GM18873 (cell line): ENCODE data around the gene MACROD2.

Source experiments
- ATAC-seq: cut with Tn5 transposase; IDR thresholded peaks from one replicate; pipeline ENCODE4 v1.9.1; 2021; ENCODE audit warnings: mild to moderate bottlenecking, moderate library complexity, moderate number of reproducible peaks; ENCODE audit not compliant: unreplicated experiment, low FRiP score

Gene MACROD2

DNA sequence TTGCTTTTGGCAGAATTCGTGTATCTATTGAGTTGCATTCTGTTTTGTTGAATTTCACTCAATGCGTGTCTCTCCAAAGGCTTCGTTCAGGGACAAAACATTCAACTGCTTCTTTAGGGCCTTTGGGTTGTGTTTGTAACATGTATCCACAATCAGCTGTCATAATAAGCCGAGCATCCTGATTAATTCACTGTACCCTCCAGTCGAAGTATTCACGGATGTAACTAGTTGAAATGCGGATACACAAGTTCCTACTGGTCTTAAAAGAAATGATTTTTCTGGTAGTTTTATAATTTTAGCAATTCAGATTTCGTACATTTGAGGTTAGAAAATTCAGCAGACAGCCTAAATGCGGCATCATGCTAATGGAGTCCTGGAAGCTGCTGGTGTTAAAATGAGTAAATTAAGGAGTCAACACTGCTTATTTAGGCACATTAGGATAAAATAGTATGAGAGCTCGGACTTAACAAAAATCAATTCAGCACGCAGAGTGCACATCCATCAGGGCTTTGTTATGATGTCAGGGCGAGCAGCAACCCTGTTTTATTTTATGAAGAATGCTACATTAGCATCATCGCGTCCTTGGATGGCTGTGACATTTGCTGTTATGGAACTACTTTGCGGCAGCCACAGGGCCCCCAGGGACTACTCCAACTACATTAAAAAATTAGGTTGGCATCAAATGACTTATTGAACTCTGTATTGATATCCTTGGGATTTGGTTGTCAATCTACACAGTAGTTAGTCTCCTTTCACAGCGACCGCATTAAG lies 831.4 kb downstream of the MACROD2 start:
- ATAC-seq, result no peak

DNA sequence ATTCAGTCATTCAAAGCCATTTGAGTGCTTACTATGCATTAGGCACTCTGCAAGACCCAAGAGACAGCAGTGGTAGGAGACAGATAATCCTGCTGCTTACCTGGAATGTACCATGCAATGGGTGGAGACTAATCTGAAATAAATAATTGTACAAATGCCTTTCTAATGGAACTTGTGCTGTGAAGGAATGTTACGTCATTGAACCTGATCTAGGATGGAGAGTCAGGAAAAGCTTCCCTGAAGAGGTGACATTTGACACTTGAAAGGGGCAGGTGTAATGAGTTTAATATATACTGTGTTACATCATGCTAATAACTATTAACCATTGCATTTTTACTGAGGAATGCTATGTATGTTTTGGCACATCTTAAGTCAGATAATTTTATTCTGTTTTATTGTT lies 833.1 kb downstream of the MACROD2 start:
- no peak for ATAC-seq

DNA sequence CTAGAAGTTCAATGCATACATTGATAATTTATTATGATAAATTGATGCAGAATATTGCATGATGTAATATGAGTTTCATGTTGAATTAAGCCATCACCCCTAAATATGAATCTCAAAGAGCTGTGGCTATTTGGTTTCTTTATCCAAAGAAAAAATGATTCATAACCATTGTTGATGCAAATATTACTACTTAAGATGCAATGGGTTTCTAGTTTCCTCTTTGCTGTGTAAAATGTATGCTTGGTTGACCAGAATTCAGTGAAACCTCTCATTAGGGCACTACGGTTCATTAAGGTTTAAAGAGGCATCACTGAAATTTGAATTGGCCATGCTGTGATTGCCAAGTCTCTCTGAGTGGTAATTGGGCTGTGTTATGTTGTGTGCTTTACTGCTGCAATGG lies 834.6 kb downstream of the MACROD2 start:
- peak; percentile 38 for ATAC-seq

DNA sequence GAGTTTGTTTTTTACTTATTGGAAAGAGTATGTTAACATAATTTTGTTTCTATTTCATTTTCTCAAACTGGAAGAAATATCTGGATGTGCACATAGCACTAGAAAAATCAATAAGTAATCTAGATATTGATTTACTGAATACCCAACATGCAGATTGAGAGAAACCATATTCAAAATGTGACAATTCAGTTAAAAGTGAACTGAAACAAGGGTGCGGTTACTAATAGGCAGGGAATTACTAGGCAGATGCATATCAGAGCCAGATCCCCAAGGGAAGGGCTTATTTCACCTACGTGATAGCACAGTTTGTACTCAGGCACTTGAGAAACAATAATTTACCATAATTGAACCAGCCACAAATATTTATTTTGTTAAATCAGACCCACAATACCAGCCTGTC lies 835.1 kb downstream of the MACROD2 start:
- ATAC-seq, result peak; percentile 61

DNA sequence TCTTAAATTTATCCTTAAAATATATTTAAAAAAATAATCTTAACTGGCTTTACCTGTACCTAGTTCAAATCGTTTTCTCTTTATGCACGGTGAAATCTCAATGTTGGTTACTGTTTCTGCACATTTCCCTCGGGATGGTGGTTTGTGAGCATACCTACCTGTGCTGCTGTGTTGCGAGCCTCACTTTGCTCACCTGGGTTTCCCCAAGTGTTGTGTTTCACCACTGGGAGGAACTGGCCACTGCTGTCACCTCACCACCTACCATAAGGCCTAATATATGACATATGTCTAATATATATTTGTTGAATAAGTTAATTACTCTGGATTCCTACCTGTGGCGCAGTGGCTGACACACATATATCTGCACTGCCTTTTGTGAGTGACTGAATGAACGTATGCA lies 835.6 kb downstream of the MACROD2 start:
- no peak for ATAC-seq

DNA sequence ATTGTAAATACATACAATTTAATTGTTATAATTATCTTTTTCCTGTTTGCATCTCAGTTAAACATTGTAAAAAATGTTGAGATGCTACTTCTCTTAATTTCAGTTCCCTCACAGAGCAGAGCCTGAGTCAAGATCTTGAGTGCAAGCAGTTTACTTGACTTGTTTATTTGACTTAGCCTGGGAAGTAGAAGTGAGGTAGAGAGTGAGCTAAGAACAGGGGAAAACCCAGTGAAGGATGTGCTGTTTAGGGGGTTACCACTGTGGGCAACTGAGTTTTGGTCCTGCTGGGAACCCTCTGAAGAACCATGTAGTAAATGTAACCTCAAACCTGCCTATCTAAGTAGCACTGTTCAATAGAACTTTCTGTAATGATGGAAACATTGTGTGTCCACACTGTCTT lies 837.3 kb downstream of the MACROD2 start:
- peak; percentile 83 for ATAC-seq

DNA sequence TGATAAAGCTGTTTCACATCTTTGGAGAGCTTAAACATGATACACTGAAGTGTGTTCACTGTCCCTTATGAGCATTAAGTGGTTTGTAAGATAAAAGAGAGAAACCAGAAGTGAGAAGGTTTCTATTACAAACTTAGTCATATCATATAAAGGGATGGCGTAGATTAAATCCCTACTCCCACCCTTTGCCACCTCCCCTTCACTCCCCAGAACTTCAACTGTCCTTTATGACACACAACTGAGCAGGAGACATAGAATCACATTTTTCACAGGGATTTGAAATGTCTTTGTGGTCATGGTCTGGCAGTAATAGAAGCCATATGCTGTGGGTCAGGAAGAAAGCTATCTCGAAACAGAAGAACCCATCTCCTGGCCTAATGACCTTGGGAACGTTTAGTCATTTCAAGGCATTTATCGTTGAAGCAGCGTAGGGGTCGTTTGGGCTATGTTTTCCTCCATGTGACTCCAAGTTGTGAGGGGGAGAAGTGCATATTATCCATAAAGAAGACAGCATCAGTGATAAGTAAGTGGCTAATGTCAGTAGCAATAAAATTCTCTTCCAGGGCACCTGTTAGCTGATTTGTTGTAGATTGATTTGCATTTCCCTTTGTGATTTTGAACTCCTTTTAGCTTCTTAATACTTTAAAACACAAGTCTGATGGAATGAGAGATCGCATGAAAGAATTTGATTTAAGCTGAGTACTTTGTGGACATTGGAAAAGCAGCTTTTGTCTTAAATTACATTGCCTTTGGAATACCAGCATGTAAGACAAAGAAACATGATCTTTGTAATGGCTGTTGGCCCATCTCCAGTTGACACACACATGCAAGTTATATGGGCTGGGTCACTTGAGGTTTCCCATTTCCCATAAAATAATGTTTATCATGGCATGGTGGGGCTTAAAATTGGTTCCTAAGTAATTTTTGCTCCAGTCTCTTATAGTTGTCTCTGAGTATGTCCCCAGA lies 843.6 kb downstream of the MACROD2 start:
- peak; percentile 85 for ATAC-seq

DNA sequence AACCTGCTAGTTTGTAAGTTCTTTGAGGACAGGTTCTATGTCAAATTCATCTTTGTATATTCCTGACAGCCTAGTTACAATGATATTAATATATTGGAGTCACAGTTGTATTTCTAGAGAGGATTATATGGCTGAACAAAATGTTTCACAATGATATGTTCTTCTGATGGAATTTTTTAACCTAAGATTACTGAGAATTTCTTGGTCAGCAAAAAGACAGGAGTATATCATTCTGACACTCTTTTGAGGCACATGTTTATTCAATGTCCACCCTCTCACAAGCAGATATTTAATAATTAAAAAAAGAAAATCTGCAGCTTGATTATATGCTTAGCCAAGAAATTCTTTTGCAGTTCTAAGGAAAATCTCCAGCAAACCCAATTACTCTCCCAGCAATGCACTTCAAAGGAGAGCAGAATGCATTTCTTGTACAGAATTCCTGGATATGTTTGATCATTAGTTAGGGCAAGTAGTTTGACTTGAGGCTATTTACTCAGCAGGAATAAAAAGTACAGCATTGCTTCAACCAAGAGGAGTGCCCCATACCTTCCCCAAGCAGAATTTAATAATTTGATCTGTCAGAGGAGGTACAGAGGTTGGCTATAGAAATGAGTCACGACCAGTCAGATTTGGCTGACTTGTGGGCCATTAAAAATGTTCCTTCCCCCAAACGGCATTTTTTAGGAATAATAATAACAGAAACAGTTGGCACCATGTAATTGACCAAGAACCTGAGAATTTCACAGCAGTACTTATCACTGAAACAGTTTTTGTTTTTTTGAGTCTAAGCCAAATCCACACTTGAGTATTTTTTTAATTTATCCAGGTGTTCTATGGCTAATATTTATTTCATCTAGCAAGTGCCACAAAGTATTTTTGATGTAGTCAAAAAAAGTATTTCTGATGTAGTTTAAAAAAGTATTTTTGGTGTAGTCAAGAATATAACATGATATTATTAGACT lies 850.2 kb downstream of the MACROD2 start:
- no peak for ATAC-seq

DNA sequence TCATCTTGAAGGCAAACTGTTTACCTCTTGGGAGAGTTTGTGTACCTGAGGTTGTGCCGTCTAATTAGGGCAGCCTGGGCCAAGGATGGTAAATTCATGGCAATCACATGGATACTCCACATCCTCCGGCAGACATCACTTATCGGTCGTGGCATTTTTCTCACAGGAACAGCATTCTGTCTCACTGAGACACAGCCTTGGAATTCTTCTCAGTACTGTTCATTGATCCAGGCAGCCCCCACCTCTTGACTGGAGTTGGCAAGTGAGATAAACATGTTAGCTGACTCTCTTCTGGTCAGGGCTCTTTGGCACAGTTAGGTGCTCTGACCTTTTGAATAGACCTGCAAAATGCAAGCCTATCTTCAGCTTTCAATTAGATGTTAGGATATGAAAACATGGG lies 853.5 kb downstream of the MACROD2 start:
- ATAC-seq, result no peak

DNA sequence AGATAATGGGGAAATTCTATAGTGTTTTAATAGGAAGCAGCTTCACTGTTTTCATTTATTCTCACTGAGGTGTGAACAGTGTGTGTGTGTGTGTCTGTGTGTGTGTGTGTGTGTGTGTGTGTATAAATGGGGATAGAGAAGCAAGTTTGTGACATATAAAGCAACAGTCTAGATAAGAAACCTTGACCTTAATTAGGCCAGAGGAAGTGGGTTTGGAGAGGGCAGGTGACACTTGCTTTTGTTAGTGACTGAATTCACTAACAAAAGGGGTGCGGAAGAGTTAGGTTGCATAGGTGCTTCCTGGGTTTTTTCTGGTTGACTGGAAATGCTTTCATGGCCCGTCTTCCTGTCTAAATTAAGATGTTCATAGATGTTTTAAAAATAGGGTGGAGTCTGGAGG lies 857.8 kb downstream of the MACROD2 start:
- ATAC-seq, result no peak

DNA sequence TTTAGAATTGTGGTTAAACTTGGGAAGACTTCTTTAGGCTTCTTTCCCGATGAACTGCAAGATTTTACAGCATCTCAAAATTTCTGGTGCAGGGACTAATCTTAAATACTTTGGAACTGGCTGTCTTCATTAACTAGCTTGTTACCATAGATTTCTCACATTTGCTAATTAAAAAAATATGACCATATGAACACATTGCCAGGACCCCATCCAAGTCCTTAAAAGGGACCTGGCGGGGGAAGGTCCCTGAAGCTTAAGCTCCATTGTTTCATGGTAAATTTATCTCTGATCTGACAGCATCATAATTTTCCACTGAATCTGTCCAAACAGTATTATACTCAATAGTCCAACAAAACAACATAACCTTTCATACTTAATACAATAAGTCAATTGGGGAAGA lies 859.9 kb downstream of the MACROD2 start:
- ATAC-seq, result no peak

DNA sequence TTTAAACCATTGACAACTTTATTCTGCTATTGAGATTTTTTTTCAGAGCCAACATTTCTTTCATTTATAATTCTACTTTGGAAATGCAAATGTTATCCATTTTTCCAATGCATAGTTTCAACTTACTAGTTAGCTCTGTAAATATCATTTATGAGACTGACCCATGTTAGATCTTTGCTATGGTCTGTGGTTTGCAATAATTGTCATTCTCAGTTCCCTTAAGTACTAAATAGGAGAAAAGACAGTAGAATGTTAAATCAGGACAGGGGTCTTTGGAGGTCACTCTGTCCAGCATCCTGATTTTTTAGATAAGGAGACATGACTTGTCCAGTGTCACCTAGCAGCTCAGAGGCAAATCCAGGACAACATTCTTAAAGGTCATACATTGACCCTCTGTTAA lies 864.3 kb downstream of the MACROD2 start:
- no peak for ATAC-seq

DNA sequence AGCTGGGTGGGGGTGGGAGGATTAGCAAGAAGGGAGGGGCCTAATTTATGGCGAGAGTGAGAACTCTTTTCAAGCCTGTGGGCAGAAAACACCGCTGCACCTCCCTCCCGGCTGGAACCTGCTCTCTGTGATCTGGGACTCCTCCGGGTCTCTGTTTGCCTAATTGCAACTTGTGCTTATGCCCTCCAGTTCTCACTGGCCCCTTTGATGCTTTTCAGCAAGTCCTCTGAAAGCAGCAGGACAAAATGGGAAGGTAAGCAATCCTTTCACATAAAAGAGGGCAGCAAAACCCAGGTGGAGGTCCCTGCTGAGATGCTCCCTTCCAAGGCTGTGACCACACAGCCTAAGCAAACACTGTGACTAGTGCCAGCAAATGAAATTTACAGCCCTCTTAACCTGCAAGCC lies 865.1 kb downstream of the MACROD2 start:
- ATAC-seq, result no peak

DNA sequence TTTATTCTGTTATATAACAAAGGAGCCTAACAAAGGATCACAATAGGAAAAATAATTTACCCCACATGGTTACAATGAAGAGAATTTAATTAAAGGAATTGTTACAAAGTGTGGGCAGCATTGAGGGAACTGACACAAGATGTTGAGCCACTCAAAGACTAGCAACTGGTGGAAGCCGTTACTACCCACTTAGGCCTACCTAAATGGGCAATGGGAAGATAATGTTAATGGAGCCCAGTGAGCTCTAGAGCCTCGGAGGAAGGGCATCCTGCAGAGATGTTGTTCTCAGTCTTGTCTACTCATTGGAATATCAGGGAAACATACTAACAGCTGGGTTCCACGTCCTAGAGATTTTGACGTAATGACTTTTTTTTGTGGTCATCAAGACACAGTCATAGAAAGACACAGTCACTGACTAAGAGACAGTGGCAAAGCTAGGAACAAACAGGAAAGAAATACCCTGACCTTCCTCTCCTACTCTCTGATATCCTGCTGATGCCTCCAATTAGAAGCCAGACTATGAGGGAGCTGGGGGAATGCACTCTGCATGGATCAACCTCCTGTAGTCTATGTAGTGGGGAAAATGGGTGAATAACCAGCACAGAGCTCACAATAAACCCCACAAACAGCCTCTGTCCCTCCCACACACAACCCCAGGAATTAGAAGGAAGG lies 865.8 kb downstream of the MACROD2 start:
- ATAC-seq, result no peak

DNA sequence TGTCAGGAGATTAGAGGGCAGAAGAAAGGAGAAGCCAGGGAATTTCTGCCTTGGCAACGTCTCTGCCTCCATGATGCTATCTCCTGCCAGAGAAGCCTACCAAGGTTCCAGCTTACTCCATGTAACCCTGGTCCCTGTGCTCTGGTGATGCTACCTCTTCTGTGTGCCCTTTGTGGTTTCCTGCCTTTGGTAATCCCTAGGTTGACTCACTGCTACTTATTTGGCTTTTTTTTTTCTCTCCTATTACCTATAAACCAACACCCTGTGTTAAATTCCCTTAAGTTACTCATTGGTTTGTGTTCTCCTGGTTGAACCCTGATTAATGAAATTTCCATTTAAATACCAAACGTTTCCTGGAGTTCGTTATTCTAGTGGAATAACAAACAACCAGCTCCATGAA lies 869.9 kb downstream of the MACROD2 start:
- ATAC-seq, result no peak

DNA sequence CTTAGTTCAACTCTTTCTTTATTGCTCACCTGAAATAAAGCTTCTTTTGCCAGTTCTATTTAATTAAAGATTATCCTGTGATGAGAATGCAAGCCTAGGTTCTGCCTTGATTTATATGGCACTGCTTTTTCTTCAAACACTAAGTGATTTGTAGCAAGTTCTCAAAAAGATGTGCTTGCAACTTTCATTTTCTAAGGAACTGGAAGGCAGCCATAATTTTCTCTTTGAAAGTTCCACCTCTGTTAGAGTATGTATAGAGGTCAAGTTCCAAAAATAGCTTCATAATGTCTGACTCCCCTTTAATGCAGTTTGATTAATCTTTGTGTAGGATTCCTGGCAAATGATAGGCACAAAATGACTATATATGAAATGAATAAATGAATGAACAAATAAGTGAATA lies 870.4 kb downstream of the MACROD2 start:
- no peak for ATAC-seq

DNA sequence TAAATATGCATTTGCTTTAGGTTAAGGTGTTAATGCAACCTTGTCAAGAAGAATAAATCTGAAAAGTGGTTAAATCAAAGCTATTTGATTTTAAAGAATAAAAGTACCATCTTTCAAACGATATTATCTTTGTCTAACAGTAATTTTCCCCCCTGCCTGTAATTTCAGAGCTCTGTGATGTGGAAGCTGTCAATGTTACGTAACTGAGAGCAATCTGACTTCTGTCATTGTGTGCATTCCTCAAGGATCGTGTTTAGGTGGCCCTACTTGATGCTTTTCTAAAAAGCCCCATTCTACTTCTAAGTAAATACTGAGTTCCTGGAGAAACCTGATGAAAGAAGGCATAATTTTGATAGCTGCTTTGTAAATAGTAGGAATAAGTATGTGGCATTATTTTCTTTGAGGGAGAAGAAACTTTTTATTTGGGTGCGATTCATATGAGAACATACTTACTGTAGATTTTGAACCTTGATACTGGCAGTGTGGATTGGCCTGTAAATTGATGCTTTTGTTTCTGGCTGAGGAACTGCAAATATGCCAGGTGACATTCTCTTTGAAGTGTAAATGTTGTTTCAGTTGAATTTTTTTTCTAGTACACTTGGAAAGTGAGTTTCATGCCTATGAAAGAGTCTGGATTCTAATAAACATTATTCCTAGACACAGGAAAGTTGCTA lies 871.7 kb downstream of the MACROD2 start:
- no peak for ATAC-seq

DNA sequence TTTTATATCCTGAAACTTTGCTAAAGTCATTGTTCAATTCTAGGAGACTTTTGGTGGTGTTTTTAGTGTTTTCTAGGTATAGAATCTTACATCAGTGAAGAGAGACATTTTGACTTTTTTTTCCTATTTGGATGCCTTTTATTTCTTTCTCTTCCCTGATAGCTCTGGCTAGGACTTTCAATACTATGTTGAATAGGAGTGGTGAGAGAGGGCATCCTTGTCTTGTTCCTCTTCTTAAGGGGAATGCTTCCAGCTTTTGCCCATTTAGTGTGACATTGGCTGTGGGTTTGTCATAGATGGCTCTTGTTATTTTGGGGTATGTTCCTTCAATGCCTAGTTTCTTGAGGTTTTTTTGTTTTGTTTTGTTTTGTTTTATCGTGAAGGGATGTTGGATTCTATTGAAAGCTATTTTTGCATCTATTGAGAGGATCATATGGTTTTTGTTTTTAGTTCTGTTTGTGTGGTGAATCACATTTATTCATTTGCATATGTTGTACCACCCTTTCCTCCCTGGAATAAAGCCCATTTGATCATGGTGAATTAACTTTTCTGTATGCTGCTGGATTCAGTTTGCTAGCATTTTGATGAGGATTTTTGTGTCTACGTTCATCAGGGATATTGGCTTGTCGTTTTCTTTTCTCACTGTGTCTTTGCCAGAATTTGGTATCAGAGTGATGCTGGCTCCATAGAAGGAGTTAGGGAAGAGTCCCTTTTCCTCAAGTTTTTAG lies 882.1 kb downstream of the MACROD2 start:
- no peak for ATAC-seq

DNA sequence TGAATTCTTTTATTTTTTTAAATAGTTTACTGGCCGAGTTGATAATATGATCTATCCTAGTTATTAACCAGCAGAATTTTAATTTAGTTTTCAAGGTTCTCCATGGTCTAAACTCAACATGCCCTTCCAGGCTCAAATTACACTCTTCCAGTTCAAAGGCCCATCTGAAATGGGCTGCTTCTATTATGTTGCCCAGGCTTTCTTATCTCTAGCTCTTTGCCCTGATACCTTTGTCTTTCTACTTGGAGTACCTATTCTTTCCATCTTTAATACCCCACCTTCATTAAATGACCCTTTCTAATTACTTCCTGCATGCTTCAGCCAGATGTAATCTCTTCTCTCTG lies 883.3 kb downstream of the MACROD2 start:
- ATAC-seq, result no peak
